ENCODE results near the gene IFIT5.

DNA sequence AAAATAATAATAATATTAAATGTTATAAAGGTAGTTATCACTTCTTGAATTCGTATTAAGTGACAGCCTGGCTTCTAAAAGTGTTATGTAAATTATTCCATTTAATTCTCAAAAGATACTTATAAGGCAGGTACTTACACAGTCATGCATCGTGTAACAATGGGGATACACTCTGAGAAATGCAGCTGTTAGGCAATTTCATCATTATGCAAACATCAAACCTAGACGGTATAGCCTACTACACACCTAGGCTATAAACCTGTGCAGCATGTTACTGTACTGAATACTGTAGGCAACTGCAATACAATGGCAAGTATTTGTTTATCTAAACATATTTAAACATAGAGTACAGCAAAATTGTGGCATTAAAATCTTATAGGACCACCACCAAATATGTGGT is 20.5 kb upstream of the IFIT5 start:
- TF ChIP-seq, protein P1, sequence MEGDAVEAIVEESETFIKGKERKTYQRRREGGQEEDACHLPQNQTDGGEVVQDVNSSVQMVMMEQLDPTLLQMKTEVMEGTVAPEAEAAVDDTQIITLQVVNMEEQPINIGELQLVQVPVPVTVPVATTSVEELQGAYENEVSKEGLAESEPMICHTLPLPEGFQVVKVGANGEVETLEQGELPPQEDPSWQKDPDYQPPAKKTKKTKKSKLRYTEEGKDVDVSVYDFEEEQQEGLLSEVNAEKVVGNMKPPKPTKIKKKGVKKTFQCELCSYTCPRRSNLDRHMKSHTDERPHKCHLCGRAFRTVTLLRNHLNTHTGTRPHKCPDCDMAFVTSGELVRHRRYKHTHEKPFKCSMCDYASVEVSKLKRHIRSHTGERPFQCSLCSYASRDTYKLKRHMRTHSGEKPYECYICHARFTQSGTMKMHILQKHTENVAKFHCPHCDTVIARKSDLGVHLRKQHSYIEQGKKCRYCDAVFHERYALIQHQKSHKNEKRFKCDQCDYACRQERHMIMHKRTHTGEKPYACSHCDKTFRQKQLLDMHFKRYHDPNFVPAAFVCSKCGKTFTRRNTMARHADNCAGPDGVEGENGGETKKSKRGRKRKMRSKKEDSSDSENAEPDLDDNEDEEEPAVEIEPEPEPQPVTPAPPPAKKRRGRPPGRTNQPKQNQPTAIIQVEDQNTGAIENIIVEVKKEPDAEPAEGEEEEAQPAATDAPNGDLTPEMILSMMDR (conservative IDR thresholded peaks at IDR 0.05; ENCODE audit: low read length): no peak
- TF ChIP-seq EZH2phosphoT487 (IDR thresholded peaks at IDR 0.05; ENCODE audit: borderline replicate concordance, low read depth, low read length): no peak
